Panc1 (cell line): ENCODE results near the gene PARP12. TPM values are rescaled to one million over a fixed set of nuclear protein-coding genes. Genes with fewer than 3 reads are reported as not detected.

Experiments
- ATAC-seq: fragments of 200-7000 bp; cut with Tn5 transposase; 2 replicates; pipeline ENCODE4 v1.9.1; 2020; ENCODE audit warnings: mild to moderate bottlenecking, moderate library complexity
- BruUV-seq: library from RNA; stranded (reverse); fragments of 400-500 nt; replicated peaks from 2 replicates; lab custom pipeline; 2021; lab: Mats Ljungman, UMichigan
- CTCF ChIA-PET: fragments of 300-600 bp; sonication (Branson Sonifier 250); formaldehyde crosslinking; loops from one replicate; lab custom pipeline; 2022; ENCODE audit warnings: antibody characterized with exemption; lab: Charles Lee
- POLR2A ChIA-PET: fragments of 300-600 bp; sonication (Branson Sonifier 250); formaldehyde crosslinking; loops from one replicate; lab custom pipeline; 2022; ENCODE audit warnings: antibody characterized with exemption; lab: Charles Lee
- DNase-seq: peaks from one replicate; pipeline ENCODE4 v3.0.0-alpha.2; 2010; ENCODE audit warnings: low read depth, low spot score
- H3K27ac ChIP-seq: 2 replicates; pipeline ENCODE4 v1.5.1; 2011; ENCODE audit warnings: mild to moderate bottlenecking, low read length, inconsistent platforms
- H3K27me3 ChIP-seq: fragments of 200-500 bp; sonication (Bioruptor generic); 2 replicates; pipeline ENCODE4 v1.6.0; 2014; ENCODE audit warnings: low read length, inconsistent platforms; ENCODE audit not compliant: control insufficient read depth, insufficient read depth
- H3K36me3 ChIP-seq: fragments of 200-500 bp; sonication (Bioruptor generic); 2 replicates; pipeline ENCODE4 v1.5.1; 2014; ENCODE audit warnings: inconsistent platforms, mild to moderate bottlenecking, low read length, moderate library complexity; ENCODE audit not compliant: control insufficient read depth, insufficient read depth
- H3K4me1 ChIP-seq: 2 replicates; pipeline ENCODE4 v1.5.1; 2011; ENCODE audit warnings: inconsistent platforms, mild to moderate bottlenecking, low read length, moderate library complexity; ENCODE audit not compliant: control insufficient read depth, insufficient read depth
- H3K4me3 ChIP-seq, 2 experiments: 2 replicates each; pipeline ENCODE4 v1.5.1; 2011 to 2012; ENCODE audit warnings: low read depth in 2 of 2, low read length in 2 of 2, mild to moderate bottlenecking in 2 of 2, inconsistent platforms in 1 of 2, moderate library complexity in 1 of 2
- H3K9me3 ChIP-seq: fragments of 200-500 bp; sonication (Bioruptor generic); 2 replicates; pipeline ENCODE4 v1.5.1; 2014; ENCODE audit warnings: low read depth, mild to moderate bottlenecking, inconsistent platforms, low read length, moderate library complexity; ENCODE audit not compliant: control insufficient read depth, insufficient read depth
- CTCF ChIP-seq: fragments of 450-650 bp; IDR thresholded peaks from 2 replicates; pipeline ENCODE4 v1.5.1; 2017; ENCODE audit warnings: mild to moderate bottlenecking
- POLR2AphosphoS5 ChIP-seq: IDR thresholded peaks from 2 replicates; pipeline ENCODE4 v1.6.1; 2012; ENCODE audit warnings: mild to moderate bottlenecking, low read depth, low read length, moderate library complexity
- REST ChIP-seq, 2 experiments: IDR thresholded peaks; 2 replicates each; pipeline ENCODE4 v1.6.1; 2011 to 2012; ENCODE audit warnings: low read depth in 2 of 2, control low read depth in 1 of 2, low read length in 1 of 2, mild to moderate bottlenecking in 1 of 2, moderate library complexity in 1 of 2; ENCODE audit not compliant: insufficient read depth in 1 of 2
- SIN3A ChIP-seq: IDR thresholded peaks from 2 replicates; pipeline ENCODE4 v1.6.1; 2012; ENCODE audit warnings: low read depth, mild to moderate bottlenecking, low read length, moderate library complexity, borderline replicate concordance; ENCODE audit not compliant: insufficient read depth
- TCF7L2 ChIP-seq: IDR thresholded peaks from 2 replicates; pipeline ENCODE4 v1.6.1; 2011; ENCODE audit warnings: mild to moderate bottlenecking, low read depth, low read length, inconsistent platforms
- in situ Hi-C: cut with HindIII; loops from 2 replicates; pipeline ENCODE4 v1.10.0; 2016; ENCODE audit warnings: low sequenced_read_pairs, low pct_unique_long_range_greater_than_20kb
- intact Hi-C: fragments of 100-400 bp; cut with micrococcal nuclease; formaldehyde crosslinking; loops from one replicate; pipeline ENCODE4 v1.10.0; 2022; ENCODE audit not compliant: unreplicated experiment
- total RNA-seq: library from RNA; stranded (reverse); gene quantifications from one replicate; pipeline ENCODE4 v1.2.1, GENCODE V29; 2021; ENCODE audit not compliant: unreplicated experiment

Gene PARP12
- total RNA-seq, 1 experiment from 2014 or later: 31.7 TPM

GRCh38 chr7:139974179-139974811 lies 88.5 kb downstream of the PARP12 start:
- TF ChIP-seq REST (IDR thresholded peaks at IDR 0.05; ENCODE audit: insufficient read depth in 1 of 2, low read depth in 2 of 2, low read length in 1 of 2): no peak
- no peak for TF ChIP-seq CTCF
- TF ChIP-seq SIN3A: no peak
- TF ChIP-seq POLR2AphosphoS5: no peak
- TF ChIP-seq TCF7L2: no peak
- DNase-seq (no peak), ATAC-seq (no peak)
- no peaks in the 10 kb centered on the region for H3K9me3 ChIP-seq
- in situ Hi-C loops (no loop called here), intact Hi-C loops (no loop called here)
- no peak overlapping the region for H3K4me3 ChIP-seq
- BruUV-seq: no TSS peak
- ChIA-PET CTCF (no interaction called here), POLR2A (no interaction called here)
- no peaks in the 10 kb centered on the region for H3K4me1 ChIP-seq
- no peaks in the 10 kb centered on the region for H3K36me3 ChIP-seq
- no peaks in the 10 kb centered on the region for H3K27me3 ChIP-seq
- no peak overlapping the region for H3K27ac ChIP-seq

Other genes starting within 250 kb of the PARP12 start
- gene TBXAS1, start 233.7 kb downstream of the PARP12 start, total RNA-seq: 4.4 TPM
- 3.6 TPM for gene KDM7A, start 114.0 kb upstream of the PARP12 start, total RNA-seq